G401 (cell line): ENCODE measurements around the gene PCDHGA10. TPM values are rescaled to one million over a fixed set of nuclear protein-coding genes. Genes with fewer than 3 reads are reported as not detected.
A peak's percentile ranks its signal among the peaks of the same experiment; 100 is the strongest.
"Not testable (repeated sequence)": the region's sequence is repeated elsewhere in the genome, so short reads cannot be mapped to it uniquely, and the experiment has no call there.

Experiments
- DNase-seq: peaks from one replicate; pipeline ENCODE4 v3.0.0-alpha.2; 2015; ENCODE audit warnings: low spot score
- in situ Hi-C: cut with HindIII; loops from 2 replicates; pipeline ENCODE4 v1.10.0; 2016; ENCODE audit warnings: low sequenced_read_pairs, mixed read lengths
- total RNA-seq: library from RNA; depleted of rRNA; stranded (reverse); fragments of >200 nt; shearing (Covaris generic); gene quantifications from 2 replicates; pipeline ENCODE4 v1.2.3, GENCODE V29; 2014; rRNA removed

PCDHGA10 gene
- 0.31 and 0.71 TPM in 2 replicates for total RNA-seq

DNA sequence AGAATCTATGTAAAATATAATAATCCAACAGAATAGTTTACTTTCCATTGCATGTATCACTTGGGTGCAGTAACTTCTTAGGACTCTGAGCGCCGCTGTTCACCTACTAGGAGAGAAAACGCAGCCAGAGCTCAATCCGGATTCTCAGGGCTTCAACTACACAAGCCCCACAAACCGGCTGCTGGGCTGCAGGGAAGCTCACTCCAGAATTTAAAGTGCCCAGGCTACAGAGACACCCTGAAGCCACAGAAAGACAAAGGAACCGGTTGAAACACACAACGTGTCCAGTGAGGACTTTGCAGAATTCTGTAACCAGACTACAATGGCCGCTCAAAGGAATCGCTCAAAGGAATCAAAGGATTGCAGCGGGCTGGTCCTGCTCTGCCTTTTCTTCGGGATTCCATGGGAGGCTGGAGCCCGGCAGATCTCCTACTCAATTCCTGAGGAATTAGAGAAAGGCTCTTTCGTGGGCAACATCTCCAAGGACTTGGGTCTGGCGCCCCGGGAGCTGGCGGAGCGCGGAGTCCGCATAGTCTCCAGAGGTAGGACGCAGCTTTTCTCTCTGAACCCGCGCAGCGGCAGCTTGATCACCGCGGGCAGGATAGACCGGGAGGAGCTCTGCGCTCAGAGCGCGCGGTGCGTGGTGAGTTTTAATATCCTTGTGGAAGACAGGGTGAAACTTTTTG, at the start of gene PCDHGA10:
Gene PCDHGA10 (plus strand): TSS at position 134 of the 686 bp plus-strand sequence. CDS start 189 bp downstream, at position 323.
- in situ Hi-C loops = no loop called here
- peak; percentile 36 for DNase-seq

DNA sequence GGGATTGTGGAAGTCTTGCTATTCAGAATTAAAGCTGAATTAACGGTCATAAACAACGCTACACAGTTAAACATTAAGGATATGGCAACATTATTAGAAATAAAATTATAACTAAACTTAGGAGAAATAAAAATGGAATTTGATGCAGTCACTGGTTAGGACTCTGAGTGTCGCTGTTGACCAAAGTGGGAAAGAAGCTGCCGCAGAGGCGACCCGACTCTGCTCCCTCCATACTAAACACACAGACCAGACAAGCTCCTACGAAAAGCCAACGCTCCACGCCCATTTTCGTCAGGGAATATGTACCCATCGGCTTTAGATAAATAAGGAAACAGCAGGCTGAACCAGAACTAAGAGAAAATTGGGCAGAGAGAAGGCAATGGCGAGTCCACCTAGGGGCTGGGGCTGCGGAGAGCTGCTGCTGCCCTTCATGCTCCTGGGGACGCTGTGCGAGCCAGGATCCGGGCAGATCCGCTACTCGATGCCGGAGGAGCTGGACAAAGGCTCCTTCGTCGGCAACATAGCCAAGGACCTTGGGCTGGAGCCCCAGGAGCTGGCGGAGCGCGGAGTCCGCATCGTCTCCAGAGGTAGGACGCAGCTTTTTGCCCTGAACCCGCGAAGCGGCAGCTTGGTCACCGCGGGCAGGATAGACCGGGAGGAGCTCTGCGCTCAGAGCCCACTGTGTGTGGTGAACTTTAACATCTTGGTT, 48.7 kb upstream of the PCDHGA10 start, which contains the start of gene PCDHGA5:
Gene PCDHGA5 (plus strand): TSS at position 211 of the 709 bp plus-strand sequence. CDS start 169 bp downstream, at position 380.
- DNase-seq = peak; percentile 25
- in situ Hi-C loops = no loop called here

DNA sequence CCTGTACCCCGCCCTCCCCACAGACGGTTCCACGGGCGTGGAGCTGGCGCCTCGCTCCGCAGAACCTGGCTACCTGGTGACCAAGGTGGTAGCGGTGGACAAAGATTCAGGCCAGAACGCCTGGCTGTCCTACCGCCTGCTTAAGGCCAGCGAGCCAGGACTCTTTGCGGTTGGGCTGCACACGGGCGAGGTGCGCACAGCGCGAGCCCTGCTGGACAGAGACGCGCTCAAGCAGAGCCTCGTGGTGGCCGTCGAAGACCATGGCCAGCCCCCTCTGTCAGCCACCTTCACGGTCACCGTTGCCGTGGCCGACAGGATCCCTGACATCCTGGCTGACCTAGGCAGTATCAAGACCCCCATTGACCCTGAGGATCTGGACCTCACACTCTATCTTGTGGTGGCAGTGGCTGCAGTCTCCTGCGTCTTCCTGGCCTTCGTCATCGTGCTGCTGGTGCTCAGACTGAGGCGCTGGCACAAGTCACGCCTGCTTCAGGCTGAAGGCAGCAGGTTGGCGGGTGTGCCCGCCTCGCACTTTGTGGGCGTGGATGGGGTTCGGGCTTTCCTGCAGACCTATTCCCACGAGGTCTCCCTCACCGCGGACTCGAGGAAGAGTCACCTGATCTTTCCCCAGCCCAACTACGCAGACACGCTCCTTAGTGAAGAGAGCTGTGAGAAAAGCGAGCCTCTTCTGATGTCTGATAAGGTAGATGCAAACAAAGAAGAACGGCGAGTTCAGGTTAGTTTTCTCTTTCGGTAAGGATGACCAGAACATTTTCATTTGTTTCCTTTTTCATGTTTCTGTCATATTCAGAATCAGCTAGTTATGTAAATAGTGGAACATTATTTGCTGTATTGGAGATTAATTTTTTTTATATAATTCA, 46.5 kb upstream of the PCDHGA10 start:
- no peak for DNase-seq
- in situ Hi-C loops = no loop called here

DNA sequence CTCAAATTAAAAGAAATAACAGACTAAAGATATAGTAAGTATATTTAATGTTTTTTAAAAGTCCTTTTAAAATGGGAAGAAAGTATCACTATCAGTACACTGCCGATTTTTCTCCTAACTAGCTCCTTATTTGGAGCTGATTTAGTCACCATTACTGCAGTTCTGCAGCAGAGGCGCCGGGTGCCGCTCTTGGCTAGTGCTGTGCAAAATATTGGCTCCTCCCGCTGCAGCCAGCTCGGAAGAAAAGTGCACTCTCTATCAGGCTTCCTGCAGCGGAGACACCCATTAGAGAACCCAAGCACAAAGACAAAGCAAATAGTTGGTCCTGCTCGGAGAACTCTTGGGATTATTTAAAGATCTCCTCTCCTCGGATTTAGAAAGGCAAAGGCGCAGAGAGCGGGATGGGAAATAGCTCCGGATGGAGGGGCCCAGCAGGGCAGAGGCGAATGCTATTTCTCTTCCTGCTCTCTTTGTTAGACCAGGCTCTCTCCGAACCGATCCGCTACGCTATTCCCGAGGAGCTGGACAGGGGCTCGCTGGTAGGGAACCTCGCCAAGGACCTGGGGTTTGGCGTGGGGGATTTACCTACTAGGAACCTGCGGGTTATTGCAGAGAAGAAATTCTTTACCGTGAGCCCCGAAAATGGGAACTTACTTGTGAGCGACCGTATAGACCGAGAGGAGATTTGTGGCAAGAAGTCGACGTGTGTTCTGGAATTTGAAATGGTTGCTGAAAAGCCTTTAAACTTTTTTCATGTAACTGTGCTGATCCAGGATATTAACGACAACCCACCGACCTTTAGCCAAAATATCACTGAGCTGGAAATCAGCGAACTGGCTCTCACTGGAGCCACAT, 42.6 kb upstream of the PCDHGA10 start, which contains the start of gene PCDHGB3:
Gene PCDHGB3 (plus strand): TSS at position 249 of the 855 bp plus-strand sequence. CDS start 153 bp downstream, at position 402.
- DNase-seq = no peak
- in situ Hi-C loops = no loop called here

DNA sequence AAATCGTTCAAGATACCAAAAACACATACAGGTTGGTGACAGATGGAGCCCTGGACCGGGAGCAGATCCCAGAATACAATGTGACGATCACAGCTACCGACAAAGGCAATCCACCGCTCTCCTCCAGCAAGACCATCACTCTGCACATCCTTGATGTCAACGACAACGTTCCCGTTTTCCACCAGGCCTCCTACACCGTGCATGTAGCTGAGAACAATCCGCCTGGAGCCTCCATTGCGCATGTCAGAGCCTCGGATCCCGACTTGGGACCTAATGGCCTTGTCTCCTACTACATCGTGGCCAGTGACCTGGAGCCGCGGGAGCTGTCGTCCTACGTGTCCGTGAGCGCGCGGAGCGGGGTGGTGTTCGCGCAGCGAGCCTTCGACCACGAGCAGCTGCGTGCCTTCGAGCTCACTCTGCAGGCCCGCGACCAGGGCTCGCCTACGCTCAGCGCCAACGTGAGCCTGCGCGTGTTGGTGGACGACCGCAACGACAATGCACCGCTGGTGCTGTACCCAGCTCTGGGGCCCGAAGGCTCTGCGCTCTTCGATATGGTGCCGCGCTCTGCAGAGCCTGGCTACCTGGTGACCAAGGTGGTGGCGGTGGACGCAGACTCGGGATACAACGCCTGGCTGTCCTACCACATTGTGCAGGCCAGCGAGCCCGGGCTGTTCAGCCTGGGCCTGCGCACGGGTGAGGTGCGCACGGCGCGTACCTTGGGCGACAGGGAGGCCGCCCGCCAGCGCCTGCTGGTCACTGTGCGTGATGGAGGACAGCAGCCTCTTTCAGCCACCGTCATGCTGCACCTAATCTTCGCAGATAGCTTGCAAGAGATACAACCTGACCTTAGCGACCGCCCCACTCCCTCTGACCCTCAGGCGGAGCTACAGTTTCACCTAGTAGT, 41.0 kb upstream of the PCDHGA10 start:
- in situ Hi-C loops = no loop called here

DNA sequence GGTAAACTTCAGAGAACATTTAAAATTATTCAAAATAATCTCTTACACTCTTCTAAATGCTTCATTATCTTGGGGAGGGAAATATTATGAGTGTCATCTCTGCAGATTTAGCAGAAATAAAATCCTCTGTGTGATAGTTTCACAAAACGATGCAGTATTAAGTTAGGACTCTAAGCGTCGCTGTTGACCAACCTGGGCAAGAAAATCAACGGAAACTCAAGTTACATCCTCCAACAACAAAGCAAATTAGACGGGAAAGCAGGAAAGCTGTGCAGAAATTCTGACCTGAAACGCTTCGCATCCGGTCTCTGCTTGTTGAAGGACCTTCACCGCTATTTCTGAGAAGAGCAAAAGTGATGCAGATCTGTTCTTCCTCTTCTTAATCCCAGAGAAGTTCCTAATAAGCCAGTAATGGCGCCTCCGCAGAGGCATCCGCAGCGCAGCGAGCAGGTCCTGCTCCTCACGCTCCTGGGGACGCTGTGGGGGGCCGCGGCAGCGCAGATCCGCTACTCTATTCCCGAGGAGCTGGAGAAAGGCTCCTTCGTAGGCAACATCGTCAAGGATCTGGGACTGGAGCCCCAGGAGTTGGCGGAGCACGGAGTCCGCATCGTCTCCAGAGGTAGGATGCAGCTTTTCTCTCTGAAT, 39.0 kb upstream of the PCDHGA10 start, which contains the start of gene PCDHGA6:
Gene PCDHGA6 (plus strand): TSS at position 219 of the 645 bp plus-strand sequence. CDS start 193 bp downstream, at position 412.
- in situ Hi-C loops = no loop called here
- peak; percentile 45 for DNase-seq

More for the DNA sequence above, 41.0 kb upstream of the PCDHGA10 start:
- DNase-seq = no peak

DNA sequence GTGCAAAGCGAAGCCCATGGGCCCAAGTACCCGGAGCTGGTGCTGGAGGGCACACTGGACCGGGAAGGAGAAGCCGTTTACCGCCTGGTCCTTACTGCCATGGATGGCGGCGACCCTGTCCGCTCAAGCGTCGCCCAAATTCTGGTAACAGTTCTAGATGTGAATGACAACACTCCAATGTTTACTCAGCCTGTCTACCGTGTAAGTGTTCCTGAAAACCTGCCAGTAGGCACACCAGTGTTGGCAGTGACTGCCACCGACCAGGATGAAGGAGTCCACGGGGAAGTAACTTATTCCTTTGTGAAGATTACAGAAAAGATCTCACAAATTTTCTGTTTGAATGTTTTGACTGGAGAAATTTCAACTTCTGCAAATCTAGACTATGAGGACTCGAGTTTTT, 38.2 kb upstream of the PCDHGA10 start:
- in situ Hi-C loops = no loop called here
- no peak for DNase-seq

DNA sequence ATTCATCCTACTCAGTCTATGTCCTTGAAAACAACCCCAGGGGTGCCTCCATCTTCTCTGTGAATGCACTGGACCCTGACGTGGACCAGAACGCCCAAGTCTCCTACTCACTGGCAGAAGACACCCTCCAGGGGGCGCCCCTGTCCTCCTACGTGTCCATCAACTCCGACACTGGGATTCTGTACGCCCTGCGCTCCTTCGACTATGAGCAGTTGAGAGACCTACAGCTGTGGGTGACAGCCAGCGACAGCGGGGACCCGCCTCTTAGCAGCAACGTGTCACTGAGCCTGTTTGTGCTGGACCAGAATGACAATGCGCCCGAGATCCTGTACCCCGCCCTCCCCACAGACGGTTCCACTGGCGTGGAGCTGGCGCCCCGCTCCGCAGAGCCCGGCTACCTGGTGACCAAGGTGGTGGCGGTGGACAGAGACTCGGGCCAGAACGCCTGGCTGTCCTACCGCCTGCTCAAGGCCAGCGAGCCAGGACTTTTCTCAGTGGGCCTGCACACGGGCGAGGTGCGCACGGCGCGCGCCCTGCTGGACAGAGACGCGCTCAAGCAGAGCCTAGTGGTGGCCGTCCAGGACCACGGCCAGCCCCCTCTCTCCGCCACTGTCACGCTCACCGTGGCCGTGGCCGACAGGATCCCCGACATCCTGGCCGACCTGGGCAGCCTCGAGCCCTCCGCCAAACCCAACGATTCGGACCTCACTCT, 37.2 kb upstream of the PCDHGA10 start:
- DNase-seq, in situ Hi-C loops: not testable (repeated sequence)

DNA sequence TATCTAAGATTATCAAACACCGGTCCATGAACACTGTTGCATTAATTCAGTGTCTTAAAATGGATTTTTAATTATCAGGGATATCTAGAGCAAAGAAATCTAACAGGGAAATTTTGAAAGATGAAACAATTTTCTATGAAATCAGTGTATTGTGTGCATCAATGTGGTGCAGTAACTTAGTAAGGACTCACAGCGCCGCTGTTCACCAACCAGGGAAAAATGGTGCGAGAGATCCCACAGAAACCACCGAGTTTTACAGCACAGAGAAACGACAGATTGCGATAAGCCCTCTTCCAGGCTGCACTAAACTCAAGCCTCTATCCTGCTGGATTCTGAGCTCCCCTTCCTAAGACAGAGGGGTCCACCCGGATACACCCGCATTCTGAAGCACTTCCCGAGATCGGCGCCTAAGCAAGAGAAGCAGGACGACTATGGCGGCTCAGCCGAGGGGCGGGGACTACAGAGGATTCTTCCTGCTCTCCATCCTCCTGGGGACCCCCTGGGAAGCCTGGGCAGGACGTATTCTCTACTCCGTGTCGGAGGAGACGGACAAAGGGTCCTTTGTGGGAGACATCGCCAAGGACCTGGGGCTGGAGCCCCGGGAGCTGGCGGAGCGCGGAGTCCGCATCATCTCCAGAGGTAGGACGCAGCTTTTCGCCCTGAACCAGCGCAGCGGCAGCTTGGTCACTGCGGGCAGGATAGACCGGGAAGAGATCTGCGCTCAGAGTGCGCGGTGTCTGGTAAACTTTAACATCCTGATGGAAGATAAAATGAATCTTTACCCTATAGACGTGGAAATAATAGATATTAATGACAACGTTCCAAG, 30.1 kb upstream of the PCDHGA10 start, which contains the start of gene PCDHGA7:
Gene PCDHGA7 (plus strand): TSS at position 274 of the 826 bp plus-strand sequence. CDS start 158 bp downstream, at position 432.
- no peak for DNase-seq
- in situ Hi-C loops = no loop called here

DNA sequence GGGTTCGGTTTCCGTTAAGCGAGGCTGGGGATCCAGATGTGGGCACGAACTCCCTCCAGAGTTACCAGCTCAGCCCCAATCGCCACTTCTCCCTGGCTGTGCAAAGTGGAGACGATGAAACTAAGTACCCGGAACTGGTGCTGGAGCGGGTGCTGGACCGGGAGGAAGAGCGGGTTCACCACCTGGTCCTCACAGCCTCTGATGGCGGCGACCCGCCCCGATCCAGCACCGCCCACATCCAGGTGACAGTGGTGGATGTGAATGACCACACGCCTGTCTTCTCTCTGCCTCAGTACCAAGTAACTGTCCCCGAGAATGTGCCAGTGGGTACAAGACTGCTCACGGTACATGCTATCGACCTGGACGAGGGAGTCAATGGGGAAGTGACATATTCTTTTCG, 29.4 kb upstream of the PCDHGA10 start:
- DNase-seq = no peak
- in situ Hi-C loops = no loop called here

DNA sequence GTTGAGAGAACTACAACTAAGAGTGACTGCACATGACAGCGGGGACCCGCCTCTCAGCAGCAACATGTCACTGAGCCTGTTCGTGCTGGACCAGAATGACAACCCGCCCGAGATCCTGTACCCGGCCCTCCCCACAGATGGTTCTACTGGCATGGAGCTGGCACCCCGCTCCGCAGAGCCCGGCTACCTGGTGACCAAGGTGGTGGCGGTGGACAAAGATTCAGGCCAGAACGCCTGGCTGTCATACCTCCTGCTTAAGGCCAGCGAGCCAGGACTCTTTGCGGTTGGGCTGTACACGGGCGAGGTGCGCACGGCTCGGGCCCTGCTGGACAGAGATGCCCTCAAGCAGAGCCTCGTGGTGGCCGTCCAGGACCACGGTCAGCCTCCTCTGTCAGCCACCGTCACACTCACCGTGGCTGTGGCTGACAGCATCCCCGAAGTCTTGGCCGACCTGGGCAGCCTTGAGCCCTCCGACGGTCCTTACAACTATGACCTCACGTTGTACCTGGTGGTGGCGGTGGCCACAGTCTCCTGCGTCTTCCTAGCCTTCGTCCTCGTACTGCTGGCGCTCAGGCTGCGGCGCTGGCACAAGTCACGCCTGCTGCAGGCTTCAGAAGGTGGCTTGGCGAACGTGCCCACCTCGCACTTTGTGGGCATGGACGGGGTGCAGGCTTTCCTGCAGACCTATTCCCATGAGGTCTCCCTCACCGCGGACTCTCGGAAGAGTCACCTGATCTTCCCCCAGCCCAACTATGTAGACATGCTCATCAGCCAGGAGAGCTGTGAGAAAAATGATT, 28.1 kb upstream of the PCDHGA10 start:
- DNase-seq = no peak
- in situ Hi-C loops = no loop called here

DNA sequence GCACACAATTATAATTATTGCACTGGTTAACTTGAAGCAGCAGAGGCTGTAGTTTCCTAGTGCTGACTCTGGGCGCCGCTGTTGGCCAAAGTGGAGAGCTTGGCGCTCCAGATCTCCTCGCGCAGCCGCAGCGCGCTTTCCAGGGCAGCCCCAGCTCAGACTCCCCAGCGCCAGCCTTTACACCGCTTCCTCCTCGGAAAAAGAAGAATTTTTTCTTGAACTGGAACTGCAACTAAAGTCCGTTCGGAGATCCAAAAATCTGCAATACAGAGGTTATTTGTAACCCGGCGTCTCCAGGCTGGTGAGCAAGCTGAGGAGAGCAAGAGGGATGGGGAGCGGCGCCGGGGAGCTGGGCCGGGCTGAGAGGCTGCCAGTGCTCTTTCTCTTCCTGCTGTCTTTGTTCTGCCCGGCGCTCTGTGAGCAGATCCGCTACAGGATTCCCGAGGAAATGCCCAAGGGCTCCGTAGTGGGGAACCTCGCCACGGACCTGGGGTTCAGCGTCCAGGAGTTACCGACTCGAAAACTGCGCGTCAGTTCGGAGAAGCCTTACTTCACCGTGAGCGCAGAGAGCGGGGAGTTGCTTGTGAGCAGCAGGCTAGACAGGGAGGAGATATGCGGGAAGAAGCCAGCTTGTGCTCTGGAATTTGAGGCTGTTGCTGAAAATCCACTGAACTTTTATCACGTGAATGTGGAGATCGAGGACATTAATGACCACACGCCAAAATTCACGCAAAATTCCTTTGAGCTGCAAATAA, 25.1 kb upstream of the PCDHGA10 start, which contains the start of gene PCDHGB4:
Gene PCDHGB4 (plus strand): TSS at position 142 of the 755 bp plus-strand sequence. CDS start 187 bp downstream, at position 329.
- DNase-seq, in situ Hi-C loops: not testable (repeated sequence)

DNA sequence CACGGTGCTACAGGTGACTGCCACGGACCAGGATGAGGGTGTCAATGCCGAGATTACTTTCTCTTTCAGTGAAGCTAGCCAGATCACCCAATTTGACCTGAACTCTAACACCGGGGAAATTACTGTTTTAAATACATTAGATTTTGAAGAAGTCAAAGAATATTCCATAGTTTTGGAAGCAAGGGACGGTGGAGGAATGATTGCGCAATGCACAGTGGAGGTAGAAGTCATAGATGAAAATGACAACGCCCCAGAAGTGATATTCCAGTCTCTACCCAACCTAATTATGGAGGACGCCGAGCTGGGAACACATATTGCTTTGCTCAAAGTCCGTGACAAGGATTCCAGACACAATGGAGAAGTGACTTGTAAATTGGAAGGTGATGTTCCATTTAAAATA, 24.1 kb upstream of the PCDHGA10 start:
- in situ Hi-C loops = no loop called here
- DNase-seq = no peak
